Hematopoietic multipotent progenitor cell treated with erythropoietin and hydrocortisone succinate and interleukin-3 and kit ligand, for 8 days (in vitro differentiated cells): ENCODE data around the gene ACTN2.

Experiments used
- DNase-seq: peaks from one replicate; pipeline ENCODE4 v3.0.0-alpha.2; 2015

Gene ACTN2

GRCh38 chr1:236692128-236692527, 5.8 kb downstream of the ACTN2 start:
- DNase-seq = no peak

GRCh38 chr1:236692742-236693141, 6.4 kb downstream of the ACTN2 start:
- no peak for DNase-seq

- no peak for DNase-seq
These were observed 13.1 kb downstream of the ACTN2 start for GRCh38 chr1:236699366-236699765.

DNA sequence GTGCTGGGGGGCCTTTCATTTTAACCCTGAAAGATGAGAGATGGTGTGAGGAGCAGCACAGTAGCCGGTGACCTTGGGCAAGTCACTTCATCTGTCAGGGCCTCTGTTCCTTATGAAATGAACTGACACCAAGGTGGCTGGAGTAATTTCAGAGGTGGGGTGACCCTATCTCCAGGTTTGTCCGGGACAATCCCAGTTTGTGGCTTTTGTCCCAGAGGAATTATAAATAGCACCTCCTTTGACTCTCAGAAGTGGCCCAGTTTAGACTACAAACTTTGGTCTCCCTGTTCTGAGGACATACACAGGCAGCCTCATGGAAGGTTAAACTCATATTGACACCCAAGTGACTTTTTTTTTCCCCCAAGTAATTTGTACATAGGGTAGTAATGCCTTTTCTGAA, 14.6 kb downstream of the ACTN2 start:
- DNase-seq = no peak

DNA sequence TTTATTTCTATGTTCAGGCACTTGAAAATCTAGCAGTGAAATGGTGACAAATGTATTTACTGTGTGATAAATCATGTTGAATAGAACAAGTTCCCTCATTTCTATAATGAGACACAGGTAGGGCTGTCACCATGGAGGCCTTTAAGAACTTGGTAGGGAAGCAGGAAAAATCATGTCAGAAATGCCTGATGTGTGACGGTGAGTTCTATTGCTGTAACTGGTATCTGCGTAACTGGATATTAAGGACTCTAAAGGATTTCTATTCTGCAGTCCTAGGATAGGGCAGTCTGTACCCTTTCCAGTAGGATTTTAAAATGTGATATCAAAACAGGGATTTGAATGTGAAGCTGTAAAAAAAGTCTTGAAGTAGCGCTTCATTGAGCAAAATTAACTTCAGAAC, 15.5 kb downstream of the ACTN2 start:
- DNase-seq = no peak

DNA sequence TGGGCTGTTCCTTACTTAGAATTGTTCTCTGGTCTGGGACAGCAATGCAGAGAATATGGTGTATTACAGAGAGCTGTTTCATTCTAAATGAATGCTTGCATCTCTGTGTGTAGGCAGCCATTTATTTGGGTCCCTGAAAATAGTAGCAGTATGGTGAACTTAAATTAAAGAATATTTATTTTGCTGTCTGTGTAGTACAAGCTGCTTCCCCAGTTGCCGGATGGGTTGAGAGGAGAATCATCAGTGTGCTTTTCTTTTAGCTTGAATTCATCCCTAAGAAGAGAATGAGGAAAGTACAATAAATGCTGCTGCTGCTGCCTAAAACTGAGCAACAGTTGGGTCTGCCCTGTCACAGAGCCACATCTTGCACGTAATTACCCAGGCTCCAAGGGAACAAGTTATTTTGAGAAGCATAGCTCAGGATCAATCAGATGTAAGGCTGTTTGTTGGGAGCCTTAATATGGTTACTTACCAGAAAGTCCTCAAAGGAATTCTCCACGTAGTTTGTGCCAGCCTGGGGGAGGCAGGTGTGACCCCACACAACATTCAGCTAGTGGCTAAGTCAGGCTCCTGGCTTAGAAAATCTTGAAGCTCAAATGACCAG, 16.6 kb downstream of the ACTN2 start:
- DNase-seq = no peak

- no peak for DNase-seq
These were observed 19.5 kb downstream of the ACTN2 start for GRCh38 chr1:236705771-236706170.

DNA sequence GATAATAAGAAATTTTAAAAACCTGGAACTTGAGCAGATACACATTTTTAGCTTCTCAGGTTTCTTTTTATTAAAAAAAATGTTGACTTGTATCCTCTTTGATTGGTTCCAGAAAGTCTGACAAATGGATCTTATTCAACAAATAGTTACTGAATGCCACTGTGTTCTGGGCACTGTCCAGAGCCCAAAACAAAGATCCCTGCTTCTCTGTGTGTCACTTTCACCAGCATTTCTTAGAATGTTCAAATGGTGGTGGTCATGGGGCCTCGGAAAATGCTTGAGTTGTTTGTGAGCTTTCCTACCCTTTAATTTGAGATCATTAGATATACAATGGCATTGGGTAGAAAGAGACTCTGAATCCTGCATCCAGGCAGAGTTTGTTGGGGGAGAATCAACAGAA, 19.9 kb downstream of the ACTN2 start:
- DNase-seq = no peak

GRCh38 chr1:236710328-236710892, 24.1 kb downstream of the ACTN2 start:
- no peak for DNase-seq

GRCh38 chr1:236716160-236716559, 29.9 kb downstream of the ACTN2 start:
- no peak for DNase-seq

DNA sequence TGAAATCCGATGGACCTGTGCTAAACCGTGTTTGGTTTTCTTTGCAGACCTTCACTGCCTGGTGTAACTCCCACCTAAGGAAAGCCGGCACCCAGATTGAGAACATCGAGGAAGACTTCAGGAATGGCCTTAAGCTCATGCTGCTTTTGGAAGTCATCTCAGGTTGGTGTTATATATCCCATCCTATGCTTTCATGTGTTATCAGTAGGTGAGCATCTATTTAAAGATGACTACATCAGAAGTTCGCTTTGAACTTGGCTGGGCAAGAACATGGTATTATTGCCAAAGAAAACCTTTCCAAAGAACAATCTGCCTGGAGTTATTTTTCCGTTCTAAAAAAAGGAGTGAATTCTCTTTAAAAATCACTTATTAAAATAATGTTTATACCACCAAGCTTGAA, 31.5 kb downstream of the ACTN2 start:
- DNase-seq = no peak

- DNase-seq = no peak
These were observed 32.0 kb downstream of the ACTN2 start for GRCh38 chr1:236718328-236718727.

DNA sequence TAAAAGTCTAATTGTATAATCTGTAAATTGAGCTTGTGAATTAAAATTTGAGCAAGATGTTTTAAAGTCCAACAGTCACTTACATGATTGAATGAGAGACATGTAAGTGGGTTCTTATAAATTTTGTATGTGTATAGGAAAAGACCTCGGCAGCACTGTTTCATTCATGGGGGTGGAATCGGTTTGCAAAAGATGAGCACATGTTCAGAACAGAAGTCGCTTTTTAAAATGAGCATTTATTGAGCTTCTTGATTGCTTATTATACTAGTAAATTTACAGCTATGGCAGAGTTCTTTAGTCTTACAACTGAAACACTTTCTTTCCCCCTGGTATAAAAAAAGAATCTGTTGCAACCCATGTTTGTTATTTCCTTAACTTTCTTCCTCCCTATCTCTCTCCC, 33.9 kb downstream of the ACTN2 start:
- DNase-seq = no peak

DNA sequence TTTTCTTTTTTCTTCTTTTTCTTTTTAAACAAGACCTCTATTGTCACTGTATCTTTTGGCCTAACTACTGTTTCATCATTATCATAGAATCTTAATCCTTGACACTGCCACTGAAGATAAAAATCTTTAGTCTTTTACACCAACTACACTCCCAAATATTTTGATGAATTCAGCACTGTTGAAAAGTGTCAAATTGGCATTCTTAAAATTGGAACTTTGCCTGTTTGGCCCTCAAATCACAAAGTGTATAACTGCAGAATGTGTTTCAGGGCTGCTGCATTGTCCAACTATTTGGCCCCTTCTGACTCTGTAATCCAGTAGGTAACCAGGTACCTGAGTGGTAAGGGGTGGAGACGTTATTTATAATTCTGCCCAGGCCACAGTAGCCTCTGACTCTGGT, 34.3 kb downstream of the ACTN2 start:
- DNase-seq = no peak

DNA sequence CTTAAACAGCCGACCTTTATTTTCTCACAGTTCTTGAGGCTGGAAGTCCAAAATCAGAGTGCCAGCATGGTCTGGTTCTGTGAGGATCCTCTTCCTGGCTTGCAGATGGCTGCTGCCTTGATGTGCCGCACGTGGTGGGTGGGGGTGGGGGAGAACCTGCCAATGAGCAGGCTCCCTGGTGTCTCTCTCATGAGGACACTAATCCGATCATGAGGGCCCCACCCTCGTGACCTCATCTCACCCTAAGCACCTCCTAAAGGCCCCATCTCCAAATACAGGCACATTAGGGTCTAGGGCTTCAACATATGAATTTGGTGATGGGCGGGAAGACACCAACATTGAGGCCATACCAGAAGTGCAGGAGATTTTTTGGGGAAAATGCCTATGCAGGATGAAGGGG, 37.8 kb downstream of the ACTN2 start:
- DNase-seq = no peak

DNA sequence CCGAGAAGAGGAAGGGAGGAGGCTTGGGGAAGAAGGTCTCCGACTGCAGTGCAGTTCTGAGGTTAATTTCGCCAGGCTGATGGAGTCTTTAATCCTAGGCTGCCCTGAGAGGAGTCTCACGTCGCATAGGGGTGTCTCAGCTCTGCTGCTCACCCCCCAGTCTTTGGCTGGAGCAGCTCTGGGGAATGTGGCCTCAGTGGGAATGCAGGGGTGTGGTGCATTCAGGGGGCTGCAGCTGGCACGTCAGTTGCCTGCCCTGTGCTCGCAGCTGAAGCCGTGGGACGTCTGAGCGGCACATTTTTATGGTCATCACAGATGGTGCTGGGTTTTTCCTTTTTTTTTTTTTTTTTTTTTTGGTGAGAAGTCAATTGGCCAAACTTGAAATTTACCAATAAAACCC, 38.2 kb downstream of the ACTN2 start:
- no peak for DNase-seq

- no peak for DNase-seq
These were observed 39.4 kb downstream of the ACTN2 start for GRCh38 chr1:236725668-236726067.

DNA sequence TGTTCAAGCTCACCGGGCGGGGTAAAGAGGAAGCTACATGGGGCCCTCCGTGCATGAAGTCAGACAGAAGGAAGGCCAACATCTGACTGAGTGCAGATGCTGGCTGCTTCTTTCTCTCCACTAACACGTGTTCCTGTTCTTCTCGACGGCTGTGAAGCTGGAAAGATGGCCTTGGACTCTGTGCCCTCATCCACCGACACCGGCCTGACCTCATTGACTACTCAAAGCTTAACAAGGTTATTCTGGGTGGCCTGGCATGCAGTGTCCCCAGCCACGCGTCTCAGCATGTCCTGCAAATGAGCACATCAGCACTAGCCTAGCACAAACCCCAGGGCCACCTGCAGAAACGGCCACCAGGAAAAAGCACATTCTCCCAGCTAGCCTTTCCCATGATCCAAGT, 41.2 kb downstream of the ACTN2 start:
- DNase-seq = no peak

- DNase-seq = no peak
These were observed 42.5 kb downstream of the ACTN2 start for GRCh38 chr1:236728752-236729151.

DNA sequence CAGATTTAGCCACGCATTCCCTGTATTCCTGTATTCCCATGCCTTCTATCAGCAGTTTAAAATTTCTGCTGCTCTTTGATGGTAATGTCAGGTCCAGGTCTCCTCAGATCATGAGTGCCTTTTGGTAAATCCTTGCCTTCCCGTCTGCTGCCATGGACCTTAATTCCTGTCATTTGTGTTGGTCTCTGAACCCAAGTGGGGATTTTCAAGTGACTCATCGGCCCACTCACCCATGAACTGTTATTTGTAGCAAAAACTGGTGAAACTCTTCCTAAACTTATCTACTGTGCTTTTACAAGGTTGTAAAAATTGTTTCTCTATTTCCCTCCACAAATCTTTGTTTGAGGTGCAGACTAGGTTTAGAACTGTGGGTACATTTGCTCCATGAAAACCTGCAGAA, 47.4 kb downstream of the ACTN2 start:
- DNase-seq = no peak

- DNase-seq = no peak
These were observed 48.0 kb downstream of the ACTN2 start for GRCh38 chr1:236734141-236734765.

DNA sequence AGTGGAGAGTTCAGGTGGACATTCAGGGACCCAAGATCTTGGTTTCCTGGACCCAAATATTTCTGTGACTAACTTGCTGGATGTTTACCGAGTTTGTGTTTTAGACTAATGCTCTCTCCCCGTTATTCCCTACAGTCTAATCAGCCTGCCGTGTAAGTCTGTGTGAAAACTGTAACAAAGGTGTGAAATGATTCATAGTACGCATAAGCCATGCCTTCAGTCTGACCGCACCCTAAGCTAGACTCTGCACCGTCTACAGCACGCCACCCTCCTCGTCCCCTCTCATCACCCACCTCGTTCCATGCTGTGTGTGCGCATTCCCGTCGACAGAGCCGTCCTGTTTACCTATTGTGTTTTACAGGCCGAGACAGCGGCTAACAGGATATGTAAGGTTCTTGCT, 50.5 kb downstream of the ACTN2 start:
- DNase-seq = no peak

DNA sequence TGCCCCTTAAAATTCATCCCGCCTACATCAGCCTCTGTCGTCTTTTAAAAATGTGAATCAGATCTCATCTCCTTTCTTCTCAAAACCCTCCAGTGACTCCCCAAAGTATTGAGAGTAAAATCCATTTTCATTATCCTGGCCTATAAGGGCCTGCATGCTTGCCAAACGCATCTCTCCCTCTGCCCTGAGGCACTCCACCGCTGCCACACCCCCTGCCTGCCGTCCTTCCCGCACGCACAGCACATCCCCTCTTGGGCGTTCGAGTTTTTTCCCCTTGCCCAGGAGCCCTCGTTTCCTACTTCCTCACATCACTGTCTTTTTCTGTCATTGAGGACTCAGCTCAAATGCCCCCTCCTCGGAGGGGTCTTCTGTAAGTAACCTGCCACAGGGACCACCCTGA, 55.5 kb downstream of the ACTN2 start:
- no peak for DNase-seq

- DNase-seq = no peak
These were observed 56.3 kb downstream of the ACTN2 start for GRCh38 chr1:236742421-236743160.
